HG03565 (cell line): ENCODE data around the gene OR4K17.
"Not testable (repeated sequence)": the region's sequence is repeated elsewhere in the genome, so short reads cannot be mapped to it uniquely, and the experiment has no call there.

Experiments used
- ATAC-seq: cut with Tn5 transposase; IDR thresholded peaks from one replicate; pipeline ENCODE4 v1.9.1; 2021; ENCODE audit warnings: mild to moderate bottlenecking, moderate library complexity; ENCODE audit not compliant: unreplicated experiment

Gene OR4K17, protein sequence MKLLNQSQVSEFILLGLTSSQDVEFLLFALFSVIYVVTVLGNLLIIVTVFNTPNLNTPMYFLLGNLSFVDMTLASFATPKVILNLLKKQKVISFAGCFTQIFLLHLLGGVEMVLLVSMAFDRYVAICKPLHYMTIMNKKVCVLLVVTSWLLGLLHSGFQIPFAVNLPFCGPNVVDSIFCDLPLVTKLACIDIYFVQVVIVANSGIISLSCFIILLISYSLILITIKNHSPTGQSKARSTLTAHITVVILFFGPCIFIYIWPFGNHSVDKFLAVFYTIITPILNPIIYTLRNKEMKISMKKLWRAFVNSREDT

DNA sequence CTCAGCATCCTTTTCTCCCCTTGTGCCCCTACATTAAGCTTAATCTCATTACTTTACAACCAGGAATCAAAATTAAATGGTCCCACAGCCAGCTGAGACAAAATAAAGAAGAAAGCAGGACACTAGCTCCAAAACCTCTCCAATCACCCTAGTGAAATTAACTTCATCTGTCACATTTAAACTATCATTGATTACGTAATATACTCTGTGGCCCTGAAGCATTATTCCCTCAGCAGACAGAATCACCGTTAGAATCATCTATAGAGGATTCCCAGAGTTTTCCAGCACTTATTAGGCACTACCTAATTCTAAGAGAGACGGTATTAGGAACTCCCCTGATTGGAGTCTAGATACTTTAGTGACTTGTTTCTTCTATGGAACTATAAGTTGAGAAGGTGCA is at the start of gene OR4K17:
TSS of gene OR4K17 (plus strand) at position 302 of the 400 bp plus-strand sequence. CDS start 6,761 bp downstream, outside the sequence.
- no peak for ATAC-seq

DNA sequence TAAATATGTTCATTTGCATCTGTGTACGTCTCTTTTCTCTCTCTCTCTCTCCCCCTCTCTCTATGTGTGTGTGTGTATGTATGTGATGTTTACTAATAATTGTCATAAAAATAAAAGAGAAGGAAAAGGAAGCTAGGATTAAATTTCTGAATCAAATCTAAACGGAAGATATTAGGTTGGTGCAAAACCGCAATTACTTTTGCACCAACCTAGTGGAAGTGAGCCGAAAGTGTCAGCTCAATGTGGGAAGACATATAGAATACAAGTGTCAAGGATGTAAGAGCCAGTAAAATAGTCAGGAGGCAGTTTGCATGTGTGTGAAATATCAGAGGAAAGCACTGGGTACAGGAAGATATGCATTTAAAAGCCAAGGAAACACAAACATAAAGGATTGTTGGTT is 18.5 kb upstream of the OR4K17 start:
- no peak for ATAC-seq

DNA sequence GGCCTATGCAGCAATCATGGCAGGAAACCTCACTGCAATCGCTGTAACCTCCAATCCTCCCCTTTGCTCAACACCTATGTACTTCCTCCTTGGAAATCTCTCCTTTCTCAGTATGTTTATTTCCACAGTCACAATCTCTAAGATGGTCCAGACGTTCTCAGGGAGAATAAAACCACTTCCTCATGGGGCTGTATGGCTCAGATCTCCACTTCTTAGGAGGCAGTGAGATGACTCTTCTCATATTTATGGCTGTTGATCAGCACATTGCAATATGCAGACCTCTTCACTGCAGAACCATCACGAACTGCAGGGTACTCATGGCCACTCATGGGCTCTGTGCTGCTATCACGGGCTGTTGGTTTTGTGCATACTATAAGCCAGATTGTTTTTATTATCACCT is 17.1 kb upstream of the OR4K17 start:
- ATAC-seq = no peak

DNA sequence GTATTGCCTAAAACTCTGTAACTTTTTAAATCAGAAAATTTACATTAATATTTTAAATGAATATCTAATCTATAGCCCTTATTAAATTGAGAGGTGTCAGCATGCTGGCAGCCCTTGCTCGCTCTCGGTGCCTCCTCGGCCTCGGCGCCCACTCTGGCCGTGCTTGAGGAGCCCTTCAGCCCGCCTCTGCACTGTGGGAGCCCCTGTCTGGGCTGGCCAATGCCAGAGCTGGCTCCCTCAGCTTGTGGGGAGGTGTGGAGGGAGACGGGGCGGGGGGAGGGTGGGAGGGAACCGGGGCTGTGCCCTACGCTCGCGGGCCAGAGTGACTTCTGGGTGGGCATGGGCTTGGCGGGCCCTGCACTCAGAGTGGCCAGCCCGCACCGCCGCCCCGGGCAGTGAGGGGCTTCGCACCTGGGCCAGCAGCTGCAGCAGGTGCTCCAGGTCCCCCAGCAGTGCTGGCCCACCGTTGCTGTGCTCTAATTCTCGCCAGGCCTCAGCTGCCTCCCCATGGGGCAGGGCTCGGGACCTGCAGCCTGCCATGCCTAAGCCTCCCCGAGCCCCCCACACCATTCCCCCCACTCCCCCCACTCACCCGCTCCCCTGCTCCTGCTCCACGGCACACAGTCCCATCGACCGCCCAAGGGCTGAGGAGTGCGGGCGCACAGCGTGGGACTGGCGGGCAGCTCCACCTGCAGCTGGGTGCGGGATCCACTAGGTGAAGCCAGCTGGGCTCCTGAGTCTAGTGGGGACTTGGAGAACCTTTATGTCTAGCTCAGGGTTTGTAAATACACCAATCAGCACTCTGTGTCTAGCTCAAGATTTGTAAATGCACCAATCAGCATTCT is 11.4 kb upstream of the OR4K17 start:
- ATAC-seq = not testable (repeated sequence)

DNA sequence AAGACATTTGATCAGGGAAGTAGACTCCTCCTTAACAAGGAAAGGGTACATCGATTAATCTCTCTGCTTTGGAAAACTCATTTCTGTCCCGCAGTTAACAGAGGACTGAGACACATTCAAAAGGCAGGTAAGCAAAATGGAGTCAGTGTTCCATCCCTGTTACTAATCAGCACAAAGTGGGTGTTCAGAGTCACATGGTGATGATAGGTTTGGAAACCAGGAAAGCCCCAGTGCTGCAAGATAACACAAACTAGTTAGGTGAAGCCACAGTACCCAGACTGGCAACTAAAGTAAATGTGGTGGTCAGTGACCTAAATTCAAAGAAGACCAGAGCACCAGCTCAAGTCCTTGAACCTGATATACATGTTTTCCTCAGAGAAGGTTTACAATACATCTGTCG is 1.8 kb downstream of the OR4K17 start:
- ATAC-seq = no peak

DNA sequence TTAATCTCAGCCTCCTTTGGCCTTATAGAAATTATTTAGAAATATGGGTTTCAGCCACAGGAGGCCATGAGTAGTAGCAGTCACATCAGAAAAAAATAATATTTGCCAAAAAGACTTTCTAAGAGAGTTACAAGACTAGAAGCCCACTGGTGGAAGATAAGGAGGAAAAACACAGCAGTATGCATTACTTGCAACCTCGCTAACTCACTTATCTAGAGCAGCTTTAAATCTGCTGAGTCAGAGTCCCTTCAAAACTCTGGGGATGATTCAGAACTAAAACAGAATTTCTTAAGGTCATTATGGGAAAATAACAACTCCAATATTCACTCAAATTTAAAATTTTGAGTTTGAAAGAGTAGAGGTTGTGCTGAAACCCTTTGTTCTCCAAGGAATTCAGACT is 6.2 kb downstream of the OR4K17 start:
- ATAC-seq = no peak

DNA sequence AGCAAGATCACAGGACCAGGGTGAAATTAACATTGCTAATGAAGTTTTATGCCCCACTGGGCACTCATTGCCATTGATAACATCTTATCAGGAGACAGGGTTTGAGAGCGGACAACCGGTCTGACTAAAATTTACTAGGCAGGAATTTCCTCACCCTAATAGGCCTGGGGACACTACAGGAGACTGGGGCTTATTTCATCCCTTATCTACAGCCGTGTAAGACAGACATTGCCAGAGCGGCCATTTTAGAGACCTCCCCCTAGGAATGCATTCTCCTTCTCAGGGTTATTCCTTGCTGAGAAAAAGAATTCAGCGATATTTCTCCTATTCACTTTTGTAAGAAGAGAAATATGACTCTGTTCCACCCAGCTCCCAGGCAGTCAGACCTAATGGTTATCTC is 8.3 kb downstream of the OR4K17 start:
- no peak for ATAC-seq

DNA sequence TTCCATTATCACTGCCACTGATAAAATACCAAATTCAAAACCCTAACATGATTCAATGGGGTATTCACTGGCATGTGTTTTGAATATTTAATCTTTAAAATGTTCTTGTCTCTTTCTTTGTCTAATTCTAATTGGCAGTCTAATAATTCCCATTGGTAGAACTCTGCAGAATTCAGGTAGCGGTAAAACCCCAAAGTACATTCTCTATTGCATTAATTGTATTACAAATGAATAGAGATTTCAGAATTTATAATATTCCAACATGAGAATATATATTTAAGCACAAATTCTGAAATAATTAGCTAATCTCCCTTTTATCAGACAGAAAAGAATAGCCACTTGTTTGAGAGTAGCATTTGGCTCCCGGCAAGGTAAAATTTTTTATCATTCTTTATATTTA is 28.0 kb downstream of the OR4K17 start, which contains the start of gene OR4N5:
TSS of gene OR4N5 (plus strand) at position 301 of the 400 bp plus-strand sequence. CDS start 4,916 bp downstream, outside the sequence.
- no peak for ATAC-seq

DNA sequence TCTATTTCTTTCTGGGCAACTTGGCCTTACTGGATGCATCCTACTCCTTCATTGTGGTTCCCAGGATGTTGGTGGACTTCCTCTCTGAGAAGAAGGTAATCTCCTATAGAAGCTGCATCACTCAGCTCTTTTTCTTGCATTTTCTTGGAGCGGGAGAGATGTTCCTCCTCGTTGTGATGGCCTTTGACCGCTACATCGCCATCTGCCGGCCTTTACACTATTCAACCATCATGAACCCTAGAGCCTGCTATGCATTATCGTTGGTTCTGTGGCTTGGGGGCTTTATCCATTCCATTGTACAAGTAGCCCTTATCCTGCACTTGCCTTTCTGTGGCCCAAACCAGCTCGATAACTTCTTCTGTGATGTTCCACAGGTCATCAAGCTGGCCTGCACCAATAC is 33.4 kb downstream of the OR4K17 start:
- no peak for ATAC-seq

DNA sequence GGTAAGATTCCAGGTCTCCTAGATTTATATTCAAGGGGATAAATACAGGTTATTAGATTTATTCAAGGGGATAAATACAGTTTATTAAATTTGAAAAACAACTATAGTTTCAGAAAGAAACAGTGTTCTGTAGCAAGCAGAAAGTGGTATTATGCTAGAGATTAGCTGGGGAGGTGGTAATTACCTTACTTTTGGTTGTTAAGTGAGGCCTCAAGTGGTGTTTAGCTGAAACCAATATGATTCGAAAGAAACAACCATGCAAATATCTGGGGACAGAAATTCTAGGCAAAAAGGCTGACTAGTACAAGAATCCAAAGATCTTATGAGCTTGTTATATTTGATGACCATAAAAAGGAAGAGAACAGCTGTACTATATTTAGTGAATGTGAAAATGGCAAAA is 34.3 kb downstream of the OR4K17 start:
- no peak for ATAC-seq

DNA sequence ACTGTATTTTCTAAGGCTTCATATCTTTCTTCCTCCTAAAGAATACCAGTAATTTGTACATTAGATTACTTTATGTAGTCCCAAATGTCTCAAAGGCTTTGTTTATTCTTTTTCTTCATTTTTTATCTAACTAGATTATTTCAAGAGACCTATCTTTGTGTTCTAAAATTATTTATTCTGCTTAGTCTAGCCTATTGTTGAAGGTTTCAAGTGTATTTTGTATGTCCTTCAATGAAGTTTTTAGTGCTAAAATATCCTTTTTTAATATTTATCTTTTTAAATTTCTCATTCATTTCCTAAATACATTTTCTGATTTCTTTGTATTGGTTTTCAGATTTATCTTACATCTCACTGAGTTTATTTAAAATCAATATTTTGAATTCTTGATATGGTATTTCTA is 53.9 kb downstream of the OR4K17 start:
- ATAC-seq = no peak

DNA sequence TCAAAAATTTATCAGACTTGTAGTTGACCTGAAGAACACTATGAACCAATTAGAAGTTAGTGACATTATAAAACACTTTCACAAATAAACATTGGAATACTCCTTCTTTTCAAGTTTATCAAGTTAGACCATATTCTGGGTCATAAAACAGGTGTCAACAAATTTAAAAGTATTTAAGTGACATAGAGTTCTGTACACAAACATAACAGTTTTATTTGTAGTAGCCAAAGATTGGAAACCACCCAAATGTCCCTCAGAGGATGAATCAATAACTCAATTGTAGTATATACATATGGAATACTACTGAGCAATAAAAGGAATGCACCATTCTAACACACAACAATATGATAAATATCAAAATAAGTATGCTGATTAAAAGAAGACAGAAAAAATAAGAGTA is 56.6 kb downstream of the OR4K17 start:
- ATAC-seq = no peak

DNA sequence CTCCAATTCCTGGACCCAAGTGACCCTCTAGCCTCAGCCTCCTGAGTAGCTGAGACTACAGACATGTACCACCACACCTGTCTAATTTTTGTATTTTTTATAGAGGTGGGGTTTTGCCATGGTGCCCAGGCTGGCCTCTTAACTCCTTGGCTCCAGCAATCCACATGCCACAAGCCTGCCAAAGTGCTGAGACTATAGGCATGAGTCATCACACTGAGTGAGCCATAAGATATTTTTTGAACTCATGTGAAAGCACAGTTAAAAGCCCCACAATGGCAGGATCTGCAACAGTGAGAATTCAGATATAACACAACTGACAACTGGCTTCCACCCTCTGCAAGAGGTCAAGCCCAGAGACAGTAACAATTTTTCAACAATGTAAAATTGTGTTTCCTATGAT is 59.3 kb downstream of the OR4K17 start:
- not testable (repeated sequence) for ATAC-seq
